Endodermal cell (in vitro differentiated cells): ENCODE results near the gene KIAA1217. TPM values are rescaled to one million over a fixed set of nuclear protein-coding genes. Genes with fewer than 3 reads are reported as not detected.

Experiments
- DNase-seq: peaks from one replicate; pipeline ENCODE4 v3.0.0-alpha.2; 2017
- H3K27ac ChIP-seq: 2 replicates; pipeline ENCODE4 v1.5.1; 2013; ENCODE audit warnings: mild to moderate bottlenecking, low read depth, low read length, moderate library complexity
- H3K27me3 ChIP-seq: 2 replicates; pipeline ENCODE4 v1.6.1; 2013; ENCODE audit warnings: mild to moderate bottlenecking, low read length, moderate library complexity; ENCODE audit not compliant: insufficient read depth, control insufficient read depth, poor library complexity, severe bottlenecking
- H3K36me3 ChIP-seq: 2 replicates; pipeline ENCODE4 v1.7.0; 2013; ENCODE audit warnings: mild to moderate bottlenecking, low read length, moderate library complexity; ENCODE audit not compliant: control insufficient read depth, insufficient read depth
- H3K4me1 ChIP-seq: one replicate; pipeline ENCODE4 v1.7.0; 2013; ENCODE audit warnings: low read length; ENCODE audit not compliant: control insufficient read depth, insufficient read depth
- H3K4me3 ChIP-seq: 2 replicates; pipeline ENCODE4 v1.5.1; 2013; ENCODE audit warnings: mild to moderate bottlenecking, low read length, moderate library complexity
- H3K9ac ChIP-seq: 2 replicates; pipeline ENCODE4 v1.6.1; 2013; ENCODE audit warnings: mild to moderate bottlenecking, low read length, moderate library complexity; ENCODE audit not compliant: poor library complexity, severe bottlenecking; ENCODE audit errors: extremely low read depth
- H3K9me3 ChIP-seq: 2 replicates; pipeline ENCODE4 v1.6.1; 2013; ENCODE audit warnings: mild to moderate bottlenecking, low read length, moderate library complexity; ENCODE audit not compliant: control insufficient read depth
- H3K27ac Mint-ChIP-seq: 2 replicates; pipeline ENCODE4 v1.8.0; 2020; ENCODE audit warnings: mixed read lengths
- H3K27me3 Mint-ChIP-seq: 2 replicates; pipeline ENCODE4 v1.8.0; 2021; ENCODE audit warnings: mild to moderate bottlenecking, mixed read lengths; ENCODE audit not compliant: insufficient read depth
- H3K36me3 Mint-ChIP-seq: 2 replicates; pipeline ENCODE4 v1.8.0; 2020; ENCODE audit warnings: low read depth, mixed read lengths
- H3K4me1 Mint-ChIP-seq: 2 replicates; pipeline ENCODE4 v1.8.0; 2020; ENCODE audit warnings: mixed read lengths
- H3K4me3 Mint-ChIP-seq: 2 replicates; pipeline ENCODE4 v1.8.0; 2020; ENCODE audit warnings: mild to moderate bottlenecking, moderate library complexity, mixed read lengths
- H3K9me3 Mint-ChIP-seq: 2 replicates; pipeline ENCODE4 v1.8.0; 2020; ENCODE audit warnings: mild to moderate bottlenecking, mixed read lengths
- CTCF ChIP-seq: fragments of 200-600 bp; sonication (generic); conservative IDR thresholded peaks from 2 replicates; pipeline ENCODE4 v1.5.0; 2021; ENCODE audit warnings: antibody characterized with exemption, mild to moderate bottlenecking
- WGBS, 2 experiments: methylation state at CpG; one replicate each; pipeline versions ENCODE4 v1.1.5 to v1.1.7; 2013; ENCODE audit warnings: missing lambda C conversion rate in 2 of 2, mixed read lengths in 1 of 2; ENCODE audit not compliant: insufficient coverage in 1 of 2, insufficient read length in 1 of 2; 5-methylcytosine and 5-hydroxymethylcytosine counted together
- total RNA-seq, 2 donors: library from RNA; stranded (reverse); fragmentation: NEBNext Ultra II Directional in 1 of 2; extraction: Animal tissue kit (Norgen Biotek cat#: 25700) in 1 of 2; gene quantifications; 2 replicates in 1 of 2; 3 replicates in 1 of 2; pipeline ENCODE4 v1.2.1, GENCODE V29; 2021

KIAA1217 gene
- total RNA-seq, 2 donors from 2014 or later: 25.4 to 27.2 TPM

- Mint-ChIP-seq H3K27ac (no peak overlapping the region), H3K9me3 (no peaks in the 10 kb centered on the region), H3K4me3 (no peak overlapping the region), H3K4me1 (peaks cover 2% of the 10 kb centered on the region), H3K36me3 (peaks cover 3% of the 10 kb centered on the region), H3K27me3 (no peaks in the 10 kb centered on the region)
- DNase-seq: no peak
- H3K27me3 ChIP-seq: no peaks in the 10 kb centered on the region
- H3K4me1 ChIP-seq: peaks cover 4% of the 10 kb centered on the region
- WGBS, 2 experiments: 76 to 100% methylated on average over 1 to 2 of the region's 2 CpGs
- H3K9ac ChIP-seq: no peak overlapping the region
- TF ChIP-seq CTCF: no peak
- no peaks in the 10 kb centered on the region for H3K9me3 ChIP-seq
- H3K27ac ChIP-seq: no peak overlapping the region
- H3K4me3 ChIP-seq: no peak overlapping the region
- peaks cover 2% of the 10 kb centered on the region for H3K36me3 ChIP-seq
These were observed 342.2 kb downstream of the KIAA1217 start for GRCh38 chr10:24551161-24551560.

- DNase-seq: peak; percentile 100
- H3K27ac Mint-ChIP-seq: no peak overlapping the region
- H3K4me3 Mint-ChIP-seq: no peak overlapping the region
- H3K36me3 Mint-ChIP-seq: peaks cover 3% of the 10 kb centered on the region
- H3K27me3 ChIP-seq: no peaks in the 10 kb centered on the region
- H3K9ac ChIP-seq: no peak overlapping the region
- peaks cover 5% of the 10 kb centered on the region for H3K4me1 Mint-ChIP-seq
- WGBS, 2 experiments: 66 to 86% methylated on average over 17 to 22 of the region's 22 CpGs
- no peaks in the 10 kb centered on the region for H3K9me3 Mint-ChIP-seq
- no peaks in the 10 kb centered on the region for H3K36me3 ChIP-seq
- no peaks in the 10 kb centered on the region for H3K9me3 ChIP-seq
- TF ChIP-seq CTCF: peak; percentile 76
- no peak overlapping the region for H3K4me3 ChIP-seq
- H3K27ac ChIP-seq: no peak overlapping the region
- peaks cover 4% of the 10 kb centered on the region for H3K4me1 ChIP-seq
- no peaks in the 10 kb centered on the region for H3K27me3 Mint-ChIP-seq
These were observed 343.5 kb downstream of the KIAA1217 start for GRCh38 chr10:24552346-24553016.

GRCh38 chr10:24553051-24553612, 344.2 kb downstream of the KIAA1217 start:
- no peak overlapping the region for H3K9ac ChIP-seq
- peaks cover 4% of the 10 kb centered on the region for H3K4me1 ChIP-seq
- H3K9me3 Mint-ChIP-seq: no peaks in the 10 kb centered on the region
- H3K27me3 Mint-ChIP-seq: no peaks in the 10 kb centered on the region
- no peaks in the 10 kb centered on the region for H3K36me3 ChIP-seq
- H3K27ac Mint-ChIP-seq: no peak overlapping the region
- H3K4me3 ChIP-seq: no peak overlapping the region
- H3K27ac ChIP-seq: no peak overlapping the region
- TF ChIP-seq CTCF: no peak
- peaks cover 3% of the 10 kb centered on the region for H3K36me3 Mint-ChIP-seq
- WGBS, 2 experiments: 84 to 89% methylated on average over 10 of the region's 10 CpGs
- H3K4me3 Mint-ChIP-seq: no peak overlapping the region
- no peaks in the 10 kb centered on the region for H3K27me3 ChIP-seq
- H3K4me1 Mint-ChIP-seq: peaks cover 5% of the 10 kb centered on the region
- no peaks in the 10 kb centered on the region for H3K9me3 ChIP-seq
- DNase-seq: no peak
